ENCODE measurements around the gene ZBTB20. TPM values are rescaled to one million over a fixed set of nuclear protein-coding genes. Genes with fewer than 3 reads are reported as not detected.

The ZBTB20 gene
- total RNA-seq, 1 experiment from 2014 or later: 0.62 TPM

DNA sequence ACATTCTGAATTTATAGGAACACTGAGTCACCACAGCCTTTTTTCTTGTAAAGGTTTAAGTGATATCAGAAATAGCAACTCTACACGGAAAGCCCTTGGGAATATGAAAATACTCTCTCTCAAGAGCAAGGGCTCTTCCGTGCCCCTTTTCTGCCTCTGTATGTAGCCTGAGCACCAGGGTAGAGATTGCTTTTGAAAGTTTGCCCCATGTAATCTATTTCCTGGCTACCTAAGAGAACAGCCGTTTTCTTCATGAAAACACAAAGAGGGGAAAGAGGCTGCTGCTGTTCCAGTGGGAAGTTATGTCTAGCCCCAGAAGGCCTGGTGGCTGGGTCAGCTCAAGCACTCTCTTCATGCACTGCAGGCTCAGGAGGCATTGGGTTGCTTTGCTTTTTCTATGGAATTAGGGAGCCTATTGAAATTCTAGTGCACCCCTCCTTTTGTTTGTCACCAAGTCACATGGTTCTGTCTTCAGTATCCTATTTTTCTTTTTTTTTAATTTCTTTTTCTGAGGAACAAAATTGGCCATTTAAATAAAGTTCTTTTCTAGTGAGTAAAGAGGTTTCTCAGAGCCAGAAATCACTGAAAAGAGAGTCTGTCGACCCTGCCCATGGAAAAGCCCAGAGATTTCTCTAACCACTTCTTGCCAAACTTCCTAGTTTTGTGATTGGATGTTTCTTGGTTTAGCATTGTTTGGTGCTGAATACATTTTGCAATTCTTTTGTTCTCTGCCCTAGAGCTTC, 813.7 kb downstream of the ZBTB20 start:
- Histone ChIP-seq H3K4me3 (ENCODE audit: insufficient read depth, low read depth, low read length) (no peak overlapping the region), H3K36me3 (replicated peaks; ENCODE audit: control insufficient read depth, insufficient read depth, low read length) (no peaks in the 10 kb centered on the region), H3K27me3 (ENCODE audit: control insufficient read depth, insufficient read depth, low read length) (no peaks in the 10 kb centered on the region)
- DNase-seq: no peak

- no peak for DNase-seq
- no peak overlapping the region for H3K4me3 ChIP-seq (ENCODE audit: insufficient read depth, low read depth, low read length)
- H3K36me3 ChIP-seq (replicated peaks; ENCODE audit: control insufficient read depth, insufficient read depth, low read length): no peaks in the 10 kb centered on the region
- H3K27me3 ChIP-seq (ENCODE audit: control insufficient read depth, insufficient read depth, low read length): no peaks in the 10 kb centered on the region
These were observed 814.5 kb downstream of the ZBTB20 start for GRCh38 chr3:114332342-114333179.

DNA sequence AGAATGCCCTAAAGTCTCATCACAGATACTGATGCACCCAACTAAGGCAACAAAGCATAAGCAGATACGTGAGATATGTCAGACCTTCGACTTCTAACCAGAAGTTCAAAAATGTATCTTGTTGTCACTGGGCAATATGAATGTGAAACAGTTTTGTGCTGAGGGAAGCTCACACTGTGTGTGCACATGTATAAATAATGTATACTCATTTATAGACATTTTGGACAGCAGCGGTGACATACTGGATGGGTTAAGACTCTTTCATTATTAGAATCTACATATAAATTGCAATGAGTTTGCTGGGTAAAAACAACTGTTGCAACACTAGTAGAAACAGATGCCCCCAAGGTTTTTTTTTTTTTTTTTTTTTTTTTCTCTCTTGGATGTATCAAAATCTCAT, 815.4 kb downstream of the ZBTB20 start:
- H3K4me3 ChIP-seq (ENCODE audit: insufficient read depth, low read depth, low read length): no peak overlapping the region
- no peak for DNase-seq
- no peaks in the 10 kb centered on the region for H3K36me3 ChIP-seq (replicated peaks; ENCODE audit: control insufficient read depth, insufficient read depth, low read length)
- H3K27me3 ChIP-seq (ENCODE audit: control insufficient read depth, insufficient read depth, low read length): no peaks in the 10 kb centered on the region

GRCh38 chr3:114331007-114331406, 816.1 kb downstream of the ZBTB20 start:
- no peaks in the 10 kb centered on the region for H3K27me3 ChIP-seq (ENCODE audit: control insufficient read depth, insufficient read depth, low read length)
- DNase-seq: no peak
- H3K4me3 ChIP-seq (ENCODE audit: insufficient read depth, low read depth, low read length): no peak overlapping the region
- H3K36me3 ChIP-seq (replicated peaks; ENCODE audit: control insufficient read depth, insufficient read depth, low read length): no peaks in the 10 kb centered on the region

DNA sequence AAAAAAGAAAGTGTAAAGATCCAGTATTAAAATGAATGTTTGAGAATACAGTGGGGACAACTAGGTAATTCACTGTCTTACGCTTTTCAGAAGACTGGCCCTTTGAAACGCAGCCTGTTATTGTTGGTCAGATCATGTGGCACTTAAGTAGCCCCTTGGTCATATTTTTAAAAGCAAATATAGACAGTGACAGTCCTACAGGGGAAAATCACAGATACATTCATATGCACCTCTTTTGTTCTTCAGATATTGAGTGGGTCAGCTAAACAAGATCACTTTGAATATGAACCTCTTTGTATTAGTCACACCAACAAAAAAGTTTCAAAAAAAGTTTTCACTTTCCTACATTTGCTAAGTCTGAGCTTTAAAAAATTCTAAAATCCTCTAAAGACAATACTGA, 817.3 kb downstream of the ZBTB20 start:
- DNase-seq: no peak
- no peaks in the 10 kb centered on the region for H3K36me3 ChIP-seq (replicated peaks; ENCODE audit: control insufficient read depth, insufficient read depth, low read length)
- no peaks in the 10 kb centered on the region for H3K27me3 ChIP-seq (ENCODE audit: control insufficient read depth, insufficient read depth, low read length)
- H3K4me3 ChIP-seq (ENCODE audit: insufficient read depth, low read depth, low read length): no peak overlapping the region

GRCh38 chr3:114328345-114328744, 818.7 kb downstream of the ZBTB20 start:
- Histone ChIP-seq H3K4me3 (ENCODE audit: insufficient read depth, low read depth, low read length) (no peak overlapping the region), H3K36me3 (replicated peaks; ENCODE audit: control insufficient read depth, insufficient read depth, low read length) (no peaks in the 10 kb centered on the region), H3K27me3 (ENCODE audit: control insufficient read depth, insufficient read depth, low read length) (no peaks in the 10 kb centered on the region)
- no peak for DNase-seq

DNA sequence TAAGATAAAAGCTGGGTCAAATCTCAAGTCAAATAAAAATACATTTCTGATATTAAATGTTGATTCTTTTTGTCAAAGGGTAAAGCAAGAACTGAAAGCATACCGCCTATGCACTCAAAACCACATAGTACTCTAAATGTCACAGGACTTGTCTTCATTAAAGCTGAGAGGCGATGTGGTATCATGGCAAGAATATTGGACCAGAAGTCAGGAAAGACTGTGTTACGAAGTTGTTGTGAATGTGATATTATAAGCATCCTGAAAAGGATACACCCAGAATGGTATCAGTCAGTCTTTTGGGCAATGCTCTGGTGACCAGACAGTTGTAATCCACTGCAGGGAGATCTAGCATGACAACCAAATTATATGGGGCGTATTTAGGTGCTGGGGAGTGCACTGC, 819.4 kb downstream of the ZBTB20 start:
- no peak for DNase-seq
- Histone ChIP-seq H3K4me3 (ENCODE audit: insufficient read depth, low read depth, low read length) (no peak overlapping the region), H3K36me3 (replicated peaks; ENCODE audit: control insufficient read depth, insufficient read depth, low read length) (no peaks in the 10 kb centered on the region), H3K27me3 (ENCODE audit: control insufficient read depth, insufficient read depth, low read length) (no peaks in the 10 kb centered on the region)

DNA sequence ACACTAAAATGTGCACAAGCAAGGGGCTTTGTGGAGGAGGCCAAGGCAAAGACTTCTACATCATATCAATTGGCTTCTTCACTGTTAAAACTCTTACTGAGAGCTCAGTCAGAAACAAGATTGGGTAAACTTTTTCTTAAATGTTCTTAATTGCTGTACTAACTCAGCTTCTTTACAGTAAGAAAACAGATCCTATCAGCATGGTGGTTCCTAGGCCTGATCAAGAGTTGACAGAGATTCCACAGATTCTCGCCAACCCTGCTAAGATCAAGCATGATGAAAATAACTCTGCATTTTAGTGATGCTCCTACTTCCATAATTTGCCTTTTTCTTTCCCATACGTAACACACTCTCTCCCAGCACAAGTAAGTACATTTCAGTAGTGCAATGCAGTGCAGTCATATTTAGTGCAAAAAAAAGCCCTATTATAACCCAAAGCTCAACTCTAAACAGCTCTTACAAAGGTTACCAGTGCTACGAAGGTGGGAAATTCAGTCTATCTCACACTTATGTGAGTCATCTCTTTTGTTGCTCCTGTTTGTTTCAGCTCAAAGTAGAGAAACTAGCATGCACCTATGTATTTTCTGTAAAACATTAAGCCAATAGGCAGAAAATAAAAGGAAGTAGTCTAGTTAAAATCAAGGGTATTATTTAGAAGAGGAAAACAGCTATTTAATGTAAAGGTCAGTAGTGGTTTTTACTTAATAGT, 823.4 kb downstream of the ZBTB20 start:
- no peaks in the 10 kb centered on the region for H3K36me3 ChIP-seq (replicated peaks; ENCODE audit: control insufficient read depth, insufficient read depth, low read length)
- no peaks in the 10 kb centered on the region for H3K27me3 ChIP-seq (ENCODE audit: control insufficient read depth, insufficient read depth, low read length)
- no peak overlapping the region for H3K4me3 ChIP-seq (ENCODE audit: insufficient read depth, low read depth, low read length)
- DNase-seq: no peak

DNA sequence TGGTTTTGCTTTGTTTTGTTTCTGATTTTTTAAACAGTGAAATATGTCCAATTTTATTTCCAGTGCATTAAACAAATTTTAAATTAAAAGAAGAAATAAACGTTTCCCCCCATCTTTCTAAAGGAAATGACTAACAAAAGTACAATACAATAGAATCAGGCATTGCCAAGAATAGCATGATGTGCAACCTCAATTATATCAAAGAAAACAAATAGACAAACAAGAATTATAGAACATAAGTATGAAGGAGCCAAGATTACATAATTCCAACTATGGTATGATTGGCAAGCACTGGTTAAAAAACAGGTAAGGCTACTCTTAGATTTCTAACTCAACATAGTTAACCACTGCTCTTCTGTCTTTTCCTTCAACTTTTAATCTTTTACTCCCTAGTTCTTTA, 826.8 kb downstream of the ZBTB20 start:
- H3K4me3 ChIP-seq (ENCODE audit: insufficient read depth, low read depth, low read length): no peak overlapping the region
- no peaks in the 10 kb centered on the region for H3K27me3 ChIP-seq (ENCODE audit: control insufficient read depth, insufficient read depth, low read length)
- H3K36me3 ChIP-seq (replicated peaks; ENCODE audit: control insufficient read depth, insufficient read depth, low read length): no peaks in the 10 kb centered on the region
- no peak for DNase-seq

DNA sequence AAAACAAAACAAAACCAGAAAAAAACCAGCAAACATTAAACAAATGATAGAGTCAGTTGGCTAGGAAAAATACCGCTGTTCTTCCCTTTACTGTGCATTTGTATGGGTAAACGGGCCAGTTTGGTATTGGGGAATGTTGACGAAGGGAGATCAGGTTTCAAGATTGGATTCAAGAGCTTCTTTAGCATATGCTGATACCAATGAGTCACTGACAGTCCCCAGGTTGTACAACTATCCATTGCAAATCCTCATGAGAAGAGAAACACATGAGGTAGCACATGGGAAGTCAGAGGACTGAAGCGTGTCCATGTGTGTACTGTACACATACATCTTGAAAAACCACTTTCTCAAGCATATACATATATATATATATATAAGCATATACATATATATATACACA, 827.6 kb downstream of the ZBTB20 start:
- H3K4me3 ChIP-seq (ENCODE audit: insufficient read depth, low read depth, low read length): no peak overlapping the region
- no peaks in the 10 kb centered on the region for H3K27me3 ChIP-seq (ENCODE audit: control insufficient read depth, insufficient read depth, low read length)
- H3K36me3 ChIP-seq (replicated peaks; ENCODE audit: control insufficient read depth, insufficient read depth, low read length): no peaks in the 10 kb centered on the region
- DNase-seq: peak; percentile 52

DNA sequence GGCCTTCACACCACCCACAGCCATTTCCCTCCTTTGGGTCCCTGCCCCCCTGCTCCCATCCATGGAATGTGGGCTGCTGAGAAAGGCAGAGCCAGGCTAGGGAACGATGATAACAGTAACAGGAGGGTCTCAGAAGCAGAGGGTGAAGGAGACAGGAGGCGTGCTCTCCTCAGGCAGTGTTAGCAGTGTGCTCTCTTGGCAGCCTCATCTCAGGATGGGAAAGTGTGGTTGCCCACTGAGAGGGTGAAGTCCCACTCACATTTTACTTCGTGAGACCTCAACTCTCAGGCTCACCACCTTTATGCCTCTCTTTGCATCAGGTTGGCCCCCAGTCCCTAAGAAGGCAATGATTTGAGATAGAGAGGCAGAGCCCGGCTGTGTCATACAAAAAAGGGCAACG, 828.8 kb downstream of the ZBTB20 start:
- DNase-seq: no peak

DNA sequence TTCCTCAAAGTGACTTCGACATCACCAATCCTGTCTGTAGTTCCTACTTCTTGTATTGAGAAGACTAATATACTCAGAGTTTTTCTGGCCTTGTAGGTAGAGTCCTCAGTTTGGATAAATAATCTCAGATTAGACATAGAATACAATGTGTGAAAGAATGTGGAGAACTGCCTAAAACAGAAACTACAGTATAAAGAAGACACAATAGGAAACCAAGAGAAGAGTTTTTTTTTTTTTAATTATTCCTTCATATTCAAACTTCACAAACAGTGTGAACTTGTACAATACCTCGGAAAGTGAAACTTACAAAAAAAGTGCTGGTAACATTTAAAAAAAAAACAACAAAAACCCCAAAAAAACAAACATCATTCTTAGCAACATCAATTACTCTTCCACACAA, 832.8 kb downstream of the ZBTB20 start:
- Histone ChIP-seq H3K36me3 (replicated peaks; ENCODE audit: control insufficient read depth, insufficient read depth, low read length) (no peaks in the 10 kb centered on the region), H3K4me3 (ENCODE audit: insufficient read depth, low read depth, low read length) (no peak overlapping the region), H3K27me3 (ENCODE audit: control insufficient read depth, insufficient read depth, low read length) (no peaks in the 10 kb centered on the region)
- no peak for DNase-seq

More for the DNA sequence above, 828.8 kb downstream of the ZBTB20 start:
- H3K27me3 ChIP-seq (ENCODE audit: control insufficient read depth, insufficient read depth, low read length): no peaks in the 10 kb centered on the region
- H3K36me3 ChIP-seq (replicated peaks; ENCODE audit: control insufficient read depth, insufficient read depth, low read length): no peaks in the 10 kb centered on the region
- H3K4me3 ChIP-seq (ENCODE audit: insufficient read depth, low read depth, low read length): no peak overlapping the region

DNA sequence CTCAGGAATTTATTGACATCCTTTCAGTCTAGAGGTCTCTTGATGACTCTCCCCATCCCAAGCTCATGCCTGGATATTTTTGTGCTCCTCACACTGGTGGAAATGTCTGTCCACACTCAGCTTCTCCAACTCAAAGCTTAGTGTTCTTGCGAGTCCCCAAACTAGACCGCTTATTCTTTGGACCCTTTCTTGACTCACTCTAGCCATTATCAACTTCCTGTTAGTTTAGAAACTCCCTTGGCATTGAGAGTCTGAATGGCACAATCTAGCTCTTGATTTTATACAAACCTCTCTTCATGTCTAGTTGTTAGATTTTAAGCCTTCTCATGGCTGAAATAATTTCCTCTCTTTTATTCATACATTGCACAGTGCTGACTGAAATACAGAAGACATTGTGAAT, 833.7 kb downstream of the ZBTB20 start:
- Histone ChIP-seq H3K27me3 (ENCODE audit: control insufficient read depth, insufficient read depth, low read length) (no peaks in the 10 kb centered on the region), H3K36me3 (replicated peaks; ENCODE audit: control insufficient read depth, insufficient read depth, low read length) (no peaks in the 10 kb centered on the region), H3K4me3 (ENCODE audit: insufficient read depth, low read depth, low read length) (no peak overlapping the region)
- no peak for DNase-seq

DNA sequence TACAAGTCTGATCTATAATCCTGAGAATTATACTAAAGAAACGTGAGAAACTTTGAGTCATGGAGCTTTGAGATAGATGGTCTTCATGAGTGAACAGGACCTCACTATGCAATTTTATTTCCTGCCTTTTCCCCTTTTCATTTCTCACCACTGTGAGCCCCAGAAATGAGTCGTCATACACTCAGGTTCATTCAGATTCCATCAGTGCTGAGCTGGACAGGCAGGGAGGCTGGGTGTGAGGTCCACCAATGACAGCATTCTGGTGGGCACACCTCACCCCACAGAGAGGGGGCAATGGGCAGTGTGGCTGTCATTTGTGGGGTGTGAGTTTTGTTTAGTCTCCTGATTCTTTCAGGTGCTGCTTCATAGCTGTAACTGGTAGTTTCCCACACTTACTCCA, 836.4 kb downstream of the ZBTB20 start:
- Histone ChIP-seq H3K4me3 (ENCODE audit: insufficient read depth, low read depth, low read length) (no peak overlapping the region), H3K27me3 (ENCODE audit: control insufficient read depth, insufficient read depth, low read length) (no peaks in the 10 kb centered on the region), H3K36me3 (replicated peaks; ENCODE audit: control insufficient read depth, insufficient read depth, low read length) (no peaks in the 10 kb centered on the region)
- DNase-seq: no peak

DNA sequence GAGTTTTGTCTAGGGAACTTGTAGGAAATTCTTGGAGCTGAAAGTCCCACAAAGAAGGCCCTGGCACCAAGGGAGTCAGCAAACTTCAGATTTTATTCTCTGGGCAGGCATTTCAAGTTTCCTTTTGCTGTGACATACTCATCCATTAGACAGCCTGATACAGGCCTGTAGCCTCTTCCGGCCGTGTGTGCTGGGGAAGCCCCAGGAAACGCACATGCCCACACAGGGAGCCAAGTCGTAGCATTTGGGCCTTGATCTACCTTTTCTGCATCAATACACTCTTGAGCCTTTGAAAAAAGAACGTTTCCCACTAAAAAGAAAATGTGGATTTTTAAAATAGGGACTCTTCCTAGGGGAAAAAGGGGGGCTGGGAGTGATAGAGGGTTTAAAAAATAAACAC, 838.3 kb downstream of the ZBTB20 start:
- no peak overlapping the region for H3K4me3 ChIP-seq (ENCODE audit: insufficient read depth, low read depth, low read length)
- H3K36me3 ChIP-seq (replicated peaks; ENCODE audit: control insufficient read depth, insufficient read depth, low read length): no peaks in the 10 kb centered on the region
- no peak for DNase-seq
- no peaks in the 10 kb centered on the region for H3K27me3 ChIP-seq (ENCODE audit: control insufficient read depth, insufficient read depth, low read length)
